ENCODE measurements around the gene EXOSC10.

EXOSC10 gene

DNA sequence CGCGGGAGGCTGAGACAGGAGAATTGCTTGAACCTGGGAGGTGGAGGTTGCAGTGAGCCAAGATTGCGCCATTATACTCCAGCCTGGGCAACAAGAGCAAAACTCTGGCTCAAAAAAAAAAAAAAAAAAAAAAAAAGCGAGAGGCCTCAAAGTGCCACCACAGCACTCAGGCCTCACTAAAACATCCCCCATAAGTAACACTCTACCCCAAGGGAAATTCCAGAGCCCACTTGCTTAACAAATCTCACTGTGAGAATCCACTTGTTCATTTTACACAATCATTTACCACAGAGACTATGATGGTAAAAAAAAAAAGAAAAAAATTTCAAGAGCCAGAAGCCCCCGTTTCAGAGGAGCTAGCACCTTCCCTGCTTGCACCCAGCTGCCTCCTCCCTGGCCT is 26.3 kb upstream of the EXOSC10 start:
- no peaks in the 10 kb centered on the region for H3K4me1 ChIP-seq (ENCODE audit: control insufficient read depth in 2 of 2, insufficient read depth in 1 of 2, low read depth in 1 of 2, low read length in 2 of 2)
- no peak overlapping the region for H2AK5ac ChIP-seq (ENCODE audit: low read depth, low read length)
- no peak overlapping the region for H3K4ac ChIP-seq (ENCODE audit: low read length)
- no peak overlapping the region for H3K9ac ChIP-seq (ENCODE audit: low read depth, low read length, poor library complexity)
- no peak for DNase-seq (ENCODE audit: low spot score)
- H3K4me3 ChIP-seq (ENCODE audit: low read length in 2 of 2) = no peak overlapping the region
- H3K4me2 ChIP-seq (ENCODE audit: insufficient read depth, low read length, poor library complexity, severe bottlenecking) = no peak overlapping the region
- no peak overlapping the region for H4K91ac ChIP-seq (ENCODE audit: low read depth, low read length, poor library complexity)
- H2AFZ ChIP-seq (ENCODE audit: low read length) = no peak overlapping the region
- H3K27me3 ChIP-seq (ENCODE audit: control insufficient read depth in 3 of 3, insufficient read depth in 3 of 3, low read depth in 1 of 3, low read length in 3 of 3) = no peaks in the 10 kb centered on the region
- no CpG with 5 or more reads among the region's 5 CpGs for WGBS, 2 donors (ENCODE audit: extremely low coverage in 2 of 2, insufficient read length in 2 of 2, insufficient replicate concordance in 1 of 2)
- H4K8ac ChIP-seq (ENCODE audit: low read depth, low read length) = no peak overlapping the region
- H3K14ac ChIP-seq (ENCODE audit: low read length) = no peak overlapping the region
- H2BK120ac ChIP-seq (ENCODE audit: low read depth, low read length) = no peak overlapping the region
- no peak overlapping the region for H3K27ac ChIP-seq (replicated peaks; ENCODE audit: low read length)
- peaks cover 62 to 93% of the 10 kb centered on the region in 2 donors for H3K36me3 ChIP-seq (replicated peaks in 1 of 2; ENCODE audit: control insufficient read depth in 2 of 2, insufficient read depth in 2 of 2, low read length in 2 of 2)
- no peaks in the 10 kb centered on the region for H3K9me3 ChIP-seq (replicated peaks in 1 of 2; ENCODE audit: control insufficient read depth in 2 of 2, insufficient read depth in 1 of 2, low read depth in 1 of 2, low read length in 2 of 2)
- H2BK15ac ChIP-seq (ENCODE audit: low read length) = no peak overlapping the region
- H2BK5ac ChIP-seq (ENCODE audit: low read length) = no peak overlapping the region
- no peak overlapping the region for H2BK12ac ChIP-seq (ENCODE audit: low read length)
- no peak overlapping the region for H3K18ac ChIP-seq (ENCODE audit: low read length)
- H3K23ac ChIP-seq (ENCODE audit: low read depth, low read length, poor library complexity) = no peak overlapping the region
- H3K79me1 ChIP-seq (ENCODE audit: low read depth, low read length) = no peaks in the 10 kb centered on the region

DNA sequence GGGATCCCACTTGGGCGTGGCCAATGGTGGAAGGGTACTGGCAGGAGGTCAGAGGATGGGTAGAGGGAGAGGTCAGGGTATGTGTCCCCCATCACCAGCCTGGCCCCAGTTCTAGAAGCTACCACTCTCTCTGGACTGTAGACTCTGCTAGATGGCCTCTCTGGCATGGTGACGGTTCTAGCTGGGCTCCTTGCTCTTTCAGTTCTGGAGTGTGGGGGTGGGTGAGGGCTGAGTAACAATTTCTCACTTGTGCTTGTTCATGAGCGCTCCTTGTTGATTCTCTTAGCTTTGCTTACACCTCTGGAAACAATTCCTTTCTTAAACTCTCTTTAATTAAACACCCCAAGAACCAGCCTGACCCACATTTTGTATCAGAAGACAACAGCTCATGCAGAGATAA is 25.3 kb upstream of the EXOSC10 start:
- Histone ChIP-seq H3K14ac (ENCODE audit: low read length) (no peak overlapping the region), H3K79me1 (ENCODE audit: low read depth, low read length) (no peaks in the 10 kb centered on the region), H3K36me3 (replicated peaks in 1 of 2; ENCODE audit: control insufficient read depth in 2 of 2, insufficient read depth in 2 of 2, low read length in 2 of 2) (peaks cover 53 to 89% of the 10 kb centered on the region in 2 donors)

DNA sequence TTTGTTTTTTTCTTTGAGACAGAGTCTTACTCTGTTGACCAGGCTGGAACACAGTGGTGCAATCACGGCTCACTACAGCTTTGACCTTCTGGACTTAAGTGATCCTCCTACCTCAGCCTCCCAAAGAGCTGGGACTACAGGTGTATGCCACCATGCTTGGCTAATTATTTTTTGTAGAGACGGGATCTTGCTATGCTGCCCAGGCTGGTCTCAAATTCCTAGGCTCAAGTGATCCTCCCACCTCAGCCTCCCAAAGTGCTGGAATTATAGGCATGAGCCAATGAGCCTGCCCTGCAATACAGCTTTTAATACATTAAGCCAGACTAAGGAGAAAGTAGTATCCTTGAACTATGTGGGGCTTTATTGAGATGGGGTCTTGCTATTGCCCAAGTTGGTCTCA is 16.6 kb upstream of the EXOSC10 start:
- H3K36me3 ChIP-seq (replicated peaks in 1 of 2; ENCODE audit: control insufficient read depth in 2 of 2, insufficient read depth in 2 of 2, low read length in 2 of 2) = peaks cover 30 to 78% of the 10 kb centered on the region in 2 donors

More for the DNA sequence above, 25.3 kb upstream of the EXOSC10 start:
- no peaks in the 10 kb centered on the region for H3K9me3 ChIP-seq (replicated peaks in 1 of 2; ENCODE audit: control insufficient read depth in 2 of 2, insufficient read depth in 1 of 2, low read depth in 1 of 2, low read length in 2 of 2)
- H2BK12ac ChIP-seq (ENCODE audit: low read length) = no peak overlapping the region
- H3K18ac ChIP-seq (ENCODE audit: low read length) = no peak overlapping the region
- no peak overlapping the region for H3K27ac ChIP-seq (replicated peaks; ENCODE audit: low read length)
- H2AFZ ChIP-seq (ENCODE audit: low read length) = no peak overlapping the region
- H4K8ac ChIP-seq (ENCODE audit: low read depth, low read length) = no peak overlapping the region
- H3K4me1 ChIP-seq (ENCODE audit: control insufficient read depth in 2 of 2, insufficient read depth in 1 of 2, low read depth in 1 of 2, low read length in 2 of 2) = no peaks in the 10 kb centered on the region
- no peak overlapping the region for H3K9ac ChIP-seq (ENCODE audit: low read depth, low read length, poor library complexity)
- H3K23ac ChIP-seq (ENCODE audit: low read depth, low read length, poor library complexity) = no peak overlapping the region
- H3K27me3 ChIP-seq (ENCODE audit: control insufficient read depth in 3 of 3, insufficient read depth in 3 of 3, low read depth in 1 of 3, low read length in 3 of 3) = no peaks in the 10 kb centered on the region
- H3K4me3 ChIP-seq (ENCODE audit: low read length in 2 of 2) = peak overlapping the region in 1 of 2 donors; percentile 64
- H3K4ac ChIP-seq (ENCODE audit: low read length) = no peak overlapping the region
- no peak overlapping the region for H2BK15ac ChIP-seq (ENCODE audit: low read length)
- no peak overlapping the region for H2AK5ac ChIP-seq (ENCODE audit: low read depth, low read length)
- no peak overlapping the region for H2BK120ac ChIP-seq (ENCODE audit: low read depth, low read length)
- H3K4me2 ChIP-seq (ENCODE audit: insufficient read depth, low read length, poor library complexity, severe bottlenecking) = no peak overlapping the region
- no peak overlapping the region for H2BK5ac ChIP-seq (ENCODE audit: low read length)
- no peak overlapping the region for H4K91ac ChIP-seq (ENCODE audit: low read depth, low read length, poor library complexity)
- WGBS, 2 donors (ENCODE audit: extremely low coverage in 2 of 2, insufficient read length in 2 of 2, insufficient replicate concordance in 1 of 2) = no CpG with 5 or more reads among the region's 3 CpGs
- DNase-seq (ENCODE audit: low spot score) = no peak

DNA sequence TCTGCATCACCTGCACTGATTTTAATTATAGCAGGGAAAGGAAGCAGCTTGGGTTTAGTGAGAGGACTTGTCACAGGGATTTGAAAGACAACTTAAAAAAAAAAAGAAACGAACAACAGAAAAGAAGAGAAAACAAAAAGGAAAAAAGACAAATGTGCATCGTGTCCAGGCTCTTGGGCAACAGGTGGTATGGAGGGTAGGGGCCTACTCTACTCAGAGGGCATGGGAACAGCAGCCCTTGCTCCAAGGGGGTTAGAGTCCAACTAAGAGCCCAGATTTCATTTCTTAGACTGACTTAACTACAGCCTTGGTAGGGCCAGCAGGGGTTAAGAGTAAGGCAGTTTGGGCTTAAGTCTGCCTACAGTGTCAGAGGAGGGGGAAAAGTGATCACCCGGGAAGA is 15.3 kb upstream of the EXOSC10 start:
- Histone ChIP-seq H4K91ac (ENCODE audit: low read depth, low read length, poor library complexity) (no peak overlapping the region), H3K36me3 (replicated peaks in 1 of 2; ENCODE audit: control insufficient read depth in 2 of 2, insufficient read depth in 2 of 2, low read length in 2 of 2) (peaks cover 26 to 80% of the 10 kb centered on the region in 2 donors), H3K18ac (ENCODE audit: low read length) (no peak overlapping the region), H2BK12ac (ENCODE audit: low read length) (no peak overlapping the region), H3K9me3 (replicated peaks in 1 of 2; ENCODE audit: control insufficient read depth in 2 of 2, insufficient read depth in 1 of 2, low read depth in 1 of 2, low read length in 2 of 2) (no peaks in the 10 kb centered on the region), H3K4me1 (ENCODE audit: control insufficient read depth in 2 of 2, insufficient read depth in 1 of 2, low read depth in 1 of 2, low read length in 2 of 2) (no peaks in the 10 kb centered on the region), H3K4me2 (ENCODE audit: insufficient read depth, low read length, poor library complexity, severe bottlenecking) (no peak overlapping the region), H3K14ac (ENCODE audit: low read length) (no peak overlapping the region), H3K27ac (replicated peaks; ENCODE audit: low read length) (no peak overlapping the region), H3K27me3 (ENCODE audit: control insufficient read depth in 3 of 3, insufficient read depth in 3 of 3, low read depth in 1 of 3, low read length in 3 of 3) (peaks cover 0 to 1% (median 0%) of the 10 kb centered on the region in 3 experiments), H2BK5ac (ENCODE audit: low read length) (no peak overlapping the region), H3K23ac (ENCODE audit: low read depth, low read length, poor library complexity) (no peak overlapping the region), H2BK15ac (ENCODE audit: low read length) (no peak overlapping the region), H2AFZ (ENCODE audit: low read length) (no peak overlapping the region), H3K79me1 (ENCODE audit: low read depth, low read length) (no peaks in the 10 kb centered on the region), H3K9ac (ENCODE audit: low read depth, low read length, poor library complexity) (no peak overlapping the region), H3K4ac (ENCODE audit: low read length) (no peak overlapping the region), H4K8ac (ENCODE audit: low read depth, low read length) (no peak overlapping the region), H2AK5ac (ENCODE audit: low read depth, low read length) (no peak overlapping the region), H3K4me3 (ENCODE audit: low read length in 2 of 2) (no peak overlapping the region), H2BK120ac (ENCODE audit: low read depth, low read length) (no peak overlapping the region)
- WGBS, 2 donors (ENCODE audit: extremely low coverage in 2 of 2, insufficient read length in 2 of 2, insufficient replicate concordance in 1 of 2) = no CpG with 5 or more reads among the region's 3 CpGs
- DNase-seq (ENCODE audit: low spot score) = no peak

More for the DNA sequence above, 16.6 kb upstream of the EXOSC10 start:
- H2BK12ac ChIP-seq (ENCODE audit: low read length) = no peak overlapping the region
- no peak overlapping the region for H2BK120ac ChIP-seq (ENCODE audit: low read depth, low read length)
- no peak overlapping the region for H3K27ac ChIP-seq (replicated peaks; ENCODE audit: low read length)
- WGBS, 2 donors (ENCODE audit: extremely low coverage in 2 of 2, insufficient read length in 2 of 2, insufficient replicate concordance in 1 of 2) = no CpG with 5 or more reads among the region's 2 CpGs
- no peak overlapping the region for H3K4ac ChIP-seq (ENCODE audit: low read length)
- no peak overlapping the region for H2AFZ ChIP-seq (ENCODE audit: low read length)
- H3K4me3 ChIP-seq (ENCODE audit: low read length in 2 of 2) = no peak overlapping the region
- DNase-seq (ENCODE audit: low spot score) = no peak
- H3K23ac ChIP-seq (ENCODE audit: low read depth, low read length, poor library complexity) = no peak overlapping the region
- H4K8ac ChIP-seq (ENCODE audit: low read depth, low read length) = no peak overlapping the region
- peaks cover 0 to 1% (median 0%) of the 10 kb centered on the region in 3 experiments for H3K27me3 ChIP-seq (ENCODE audit: control insufficient read depth in 3 of 3, insufficient read depth in 3 of 3, low read depth in 1 of 3, low read length in 3 of 3)
- no peaks in the 10 kb centered on the region for H3K9me3 ChIP-seq (replicated peaks in 1 of 2; ENCODE audit: control insufficient read depth in 2 of 2, insufficient read depth in 1 of 2, low read depth in 1 of 2, low read length in 2 of 2)
- H3K4me2 ChIP-seq (ENCODE audit: insufficient read depth, low read length, poor library complexity, severe bottlenecking) = no peak overlapping the region
- H4K91ac ChIP-seq (ENCODE audit: low read depth, low read length, poor library complexity) = no peak overlapping the region
- no peaks in the 10 kb centered on the region for H3K79me1 ChIP-seq (ENCODE audit: low read depth, low read length)
- H3K4me1 ChIP-seq (ENCODE audit: control insufficient read depth in 2 of 2, insufficient read depth in 1 of 2, low read depth in 1 of 2, low read length in 2 of 2) = no peaks in the 10 kb centered on the region
- H3K9ac ChIP-seq (ENCODE audit: low read depth, low read length, poor library complexity) = no peak overlapping the region
- no peak overlapping the region for H2AK5ac ChIP-seq (ENCODE audit: low read depth, low read length)
- H3K14ac ChIP-seq (ENCODE audit: low read length) = no peak overlapping the region
- H2BK5ac ChIP-seq (ENCODE audit: low read length) = no peak overlapping the region
- H3K18ac ChIP-seq (ENCODE audit: low read length) = no peak overlapping the region
- no peak overlapping the region for H2BK15ac ChIP-seq (ENCODE audit: low read length)
